Measurements from ENCODE around the gene LIF.

Gene LIF

GRCh38 chr22:30265823-30266444 lies 19.4 kb upstream of the LIF start:
- DNase-seq (ENCODE audit: low read depth): peak; percentile 33
- TF ChIP-seq CTCF (conservative IDR thresholded peaks at IDR 0.05; ENCODE audit: control insufficient read depth, insufficient read depth, low read depth, low read length): no peak
- no peak overlapping the region for H3K4me3 ChIP-seq (ENCODE audit: control insufficient read depth, low read depth, low read length)

- H3K4me3 ChIP-seq (ENCODE audit: control insufficient read depth, low read depth, low read length): no peak overlapping the region
- no peak for TF ChIP-seq CTCF (conservative IDR thresholded peaks at IDR 0.05; ENCODE audit: control insufficient read depth, insufficient read depth, low read depth, low read length)
- DNase-seq (ENCODE audit: low read depth): no peak
Observed at GRCh38 chr22:30265131-30265720, 18.7 kb upstream of the LIF start.

GRCh38 chr22:30263883-30264282 lies 17.3 kb upstream of the LIF start:
- DNase-seq (ENCODE audit: low read depth): no peak
- no peak for TF ChIP-seq CTCF (conservative IDR thresholded peaks at IDR 0.05; ENCODE audit: control insufficient read depth, insufficient read depth, low read depth, low read length)
- no peak overlapping the region for H3K4me3 ChIP-seq (ENCODE audit: control insufficient read depth, low read depth, low read length)

GRCh38 chr22:30262917-30263741 lies 16.6 kb upstream of the LIF start:
- no peak overlapping the region for H3K4me3 ChIP-seq (ENCODE audit: control insufficient read depth, low read depth, low read length)
- peak; percentile 87 for TF ChIP-seq CTCF (conservative IDR thresholded peaks at IDR 0.05; ENCODE audit: control insufficient read depth, insufficient read depth, low read depth, low read length)
- DNase-seq (ENCODE audit: low read depth): peak; percentile 53

GRCh38 chr22:30262112-30262511 lies 15.6 kb upstream of the LIF start:
- TF ChIP-seq CTCF (conservative IDR thresholded peaks at IDR 0.05; ENCODE audit: control insufficient read depth, insufficient read depth, low read depth, low read length): no peak
- H3K4me3 ChIP-seq (ENCODE audit: control insufficient read depth, low read depth, low read length): no peak overlapping the region
- no peak for DNase-seq (ENCODE audit: low read depth)

GRCh38 chr22:30261134-30261533 lies 14.6 kb upstream of the LIF start:
- DNase-seq (ENCODE audit: low read depth): peak; percentile 45
- H3K4me3 ChIP-seq (ENCODE audit: control insufficient read depth, low read depth, low read length): no peak overlapping the region
- TF ChIP-seq CTCF (conservative IDR thresholded peaks at IDR 0.05; ENCODE audit: control insufficient read depth, insufficient read depth, low read depth, low read length): no peak

Measured in fibroblast of mammary gland (primary cell).